Liver (tissue), 3 donors: Measurements from ENCODE around the gene TNNI3K.

Experiments used
- ATF3 ChIP-seq: IDR thresholded peaks from 2 replicates; pipeline ENCODE4 v1.6.1; 2016; ENCODE audit warnings: antibody characterized with exemption
- CTCF ChIP-seq: fragments of 150-350 bp; IDR thresholded peaks from 2 replicates; pipeline ENCODE4 v1.5.1; 2017; ENCODE audit warnings: improper control_type of control experiment, low read depth, low read length; ENCODE audit not compliant: missing input control
- GABPA ChIP-seq, 2 donors: IDR thresholded peaks in 1 of 2; conservative IDR thresholded peaks in 1 of 2; 2 replicates each; pipeline ENCODE4 v1.6.1; 2016; ENCODE audit warnings: antibody characterized with exemption in 2 of 2, mild to moderate bottlenecking in 1 of 2, moderate library complexity in 1 of 2
- HNF4G ChIP-seq: IDR thresholded peaks from 2 replicates; pipeline ENCODE4 v1.6.1; 2016; ENCODE audit warnings: antibody characterized with exemption
- JUND ChIP-seq, 2 donors: IDR thresholded peaks; 2 replicates each; pipeline ENCODE4 v1.6.1; 2016; ENCODE audit warnings: antibody characterized with exemption in 2 of 2
- RAD21 ChIP-seq, 2 donors: IDR thresholded peaks; 2 replicates each; pipeline ENCODE4 v1.6.1; 2016; ENCODE audit warnings: antibody characterized with exemption in 2 of 2, mild to moderate bottlenecking in 2 of 2
- REST ChIP-seq: IDR thresholded peaks from 2 replicates; pipeline ENCODE4 v1.6.1; 2016; ENCODE audit warnings: antibody characterized with exemption, mild to moderate bottlenecking
- RXRA ChIP-seq, 2 donors: IDR thresholded peaks; 2 replicates each; pipeline ENCODE4 v1.6.1; 2017 to 2018; ENCODE audit warnings: antibody characterized with exemption in 2 of 2, mild to moderate bottlenecking in 1 of 2
- TAF1 ChIP-seq: conservative IDR thresholded peaks from 2 replicates; pipeline ENCODE4 v1.6.1; 2016; ENCODE audit warnings: antibody characterized with exemption, mild to moderate bottlenecking
- YY1 ChIP-seq: IDR thresholded peaks from 2 replicates; pipeline ENCODE4 v1.6.1; 2016; ENCODE audit warnings: antibody characterized with exemption, mild to moderate bottlenecking
- donor health status: healthy.
- donor health status: healthy.

- TF ChIP-seq CTCF = no peak
- no peak for TF ChIP-seq ATF3
- no peak for TF ChIP-seq YY1
- TF ChIP-seq HNF4G = no peak
- no peak for TF ChIP-seq JUND (IDR thresholded peaks at IDR 0.05)
- TF ChIP-seq GABPA (IDR thresholded peaks at IDR 0.05 in 1 of 2, conservative IDR thresholded peaks at IDR 0.05 in 1 of 2) = no peak
- TF ChIP-seq TAF1 = no peak
- no peak for TF ChIP-seq REST
- no peak for TF ChIP-seq RXRA (IDR thresholded peaks at IDR 0.05)
- no peak for TF ChIP-seq RAD21 (IDR thresholded peaks at IDR 0.05)
These were observed 199.1 kb downstream of the TNNI3K start for GRCh38 chr1:74434321-74434720.
